GM18520 (cell line): ENCODE measurements around the gene HES6.

ENCODE experiments used
- ATAC-seq: cut with Tn5 transposase; IDR thresholded peaks from one replicate; pipeline ENCODE4 v1.9.1; 2021; ENCODE audit not compliant: unreplicated experiment

HES6 gene

DNA sequence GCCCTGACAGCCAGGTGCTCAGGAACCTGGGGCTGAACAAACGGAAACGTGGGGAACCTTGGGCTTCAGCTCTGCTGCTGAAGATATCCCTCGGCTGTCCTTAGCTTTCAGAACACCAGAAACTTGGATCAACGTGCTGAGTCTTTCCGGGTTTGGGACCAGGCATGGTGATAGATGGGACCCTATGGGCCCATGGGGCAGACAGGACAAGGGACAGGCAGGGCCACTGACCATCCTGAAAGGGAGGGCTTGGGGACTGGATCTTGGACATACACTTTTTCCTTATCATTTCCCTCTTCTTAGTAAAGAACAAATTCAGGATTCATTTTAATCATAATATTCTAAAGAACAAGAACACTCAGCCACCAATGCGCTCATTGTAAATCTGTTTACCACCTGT is 16.3 kb upstream of the HES6 start:
- ATAC-seq, result no peak

GRCh38 chr2:238255636-238256035 is 15.8 kb upstream of the HES6 start:
- ATAC-seq, result no peak

DNA sequence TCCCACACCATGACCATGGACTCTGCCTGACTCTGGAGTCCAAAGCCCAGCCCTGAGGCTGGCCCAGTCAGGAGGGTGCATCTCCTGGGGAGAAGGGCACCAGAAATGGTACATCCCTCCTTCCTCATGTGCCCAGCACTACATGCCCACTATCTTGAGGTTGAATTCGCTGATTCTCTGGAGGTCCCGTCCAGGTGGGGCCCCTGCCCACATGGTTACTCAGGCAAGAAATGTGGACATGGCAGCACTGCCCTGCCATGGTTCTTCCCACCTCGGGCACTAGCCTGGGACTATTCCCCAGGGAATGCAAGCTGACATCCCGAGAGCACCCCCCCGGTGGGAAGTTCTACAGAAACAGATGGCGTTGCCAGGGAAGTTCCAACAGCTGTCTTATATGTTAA is 15.3 kb upstream of the HES6 start:
- no peak for ATAC-seq

DNA sequence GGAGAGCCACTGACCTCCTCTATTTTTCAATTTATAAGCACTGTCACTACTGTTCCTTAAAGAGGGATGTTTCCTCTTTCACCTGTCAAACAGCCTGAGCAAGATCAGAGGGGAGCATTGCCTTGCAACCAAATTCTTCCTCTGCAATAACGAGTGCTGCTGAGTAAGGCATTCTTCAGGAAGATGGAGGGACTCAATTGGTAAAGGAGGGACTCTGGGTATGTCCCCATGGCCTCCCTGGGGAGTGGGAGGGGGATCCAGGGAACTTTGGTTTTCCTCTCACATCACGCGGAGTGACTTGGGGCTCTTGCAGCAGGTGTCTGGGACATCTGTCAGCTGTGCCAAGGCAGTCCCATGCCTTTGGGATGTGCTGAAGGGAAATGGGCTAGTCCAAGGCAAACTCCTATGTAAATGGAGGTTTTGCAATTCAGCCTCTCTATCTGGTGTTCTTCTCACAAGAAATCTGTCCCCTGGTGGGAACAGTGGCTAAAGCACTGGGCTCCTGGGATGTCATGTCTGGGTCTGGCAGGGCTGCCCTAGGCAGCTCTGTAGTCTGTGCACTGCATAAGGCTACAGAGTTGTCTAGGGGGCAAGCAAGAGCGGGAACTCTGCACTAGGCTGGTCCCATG is 14.4 kb upstream of the HES6 start:
- no peak for ATAC-seq

DNA sequence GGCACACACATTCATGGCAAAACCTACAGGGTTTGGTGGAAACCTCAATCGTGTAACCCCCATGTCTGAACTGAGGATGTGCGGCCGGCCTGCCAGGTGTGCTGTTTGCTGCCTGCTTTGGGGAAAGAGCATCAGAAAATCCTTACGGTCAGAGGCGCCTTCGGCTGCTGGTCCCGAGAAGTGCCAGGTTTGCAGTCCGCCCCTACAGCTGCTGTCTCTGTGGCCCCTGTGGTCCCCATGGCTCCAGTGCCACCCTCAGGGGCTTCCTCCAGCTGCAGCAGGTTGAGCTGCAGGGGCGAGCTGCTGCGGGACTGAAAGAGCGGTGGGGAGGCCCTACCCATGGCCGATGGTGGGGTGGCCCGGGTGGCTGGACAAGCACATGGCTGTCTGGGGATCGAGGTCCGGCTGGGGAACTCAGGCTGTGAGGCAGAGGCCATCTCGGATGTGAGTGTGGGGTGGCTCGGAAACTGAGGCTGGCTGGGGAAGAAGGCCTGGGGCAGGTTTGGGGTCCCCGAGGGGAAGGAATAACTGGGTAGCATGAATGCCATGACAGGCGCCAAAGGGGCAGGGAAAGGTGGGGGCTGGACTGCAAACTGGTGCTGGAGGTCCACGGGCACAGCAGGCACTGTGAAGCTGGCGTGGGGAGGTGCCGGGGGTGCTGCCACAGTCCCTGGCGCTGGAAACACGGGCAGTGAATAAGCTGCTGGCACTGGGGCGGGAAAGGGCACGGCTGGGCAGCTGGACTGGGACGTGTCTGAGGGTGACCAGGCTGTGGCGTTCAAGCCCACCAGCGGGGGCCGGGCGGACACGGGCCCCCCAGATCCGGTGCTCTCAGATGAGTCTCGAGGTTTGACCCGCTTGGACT is 13.2 kb upstream of the HES6 start:
- no peak for ATAC-seq

- ATAC-seq, result no peak
Measured at GRCh38 chr2:238251986-238252385, 12.1 kb upstream of the HES6 start.

DNA sequence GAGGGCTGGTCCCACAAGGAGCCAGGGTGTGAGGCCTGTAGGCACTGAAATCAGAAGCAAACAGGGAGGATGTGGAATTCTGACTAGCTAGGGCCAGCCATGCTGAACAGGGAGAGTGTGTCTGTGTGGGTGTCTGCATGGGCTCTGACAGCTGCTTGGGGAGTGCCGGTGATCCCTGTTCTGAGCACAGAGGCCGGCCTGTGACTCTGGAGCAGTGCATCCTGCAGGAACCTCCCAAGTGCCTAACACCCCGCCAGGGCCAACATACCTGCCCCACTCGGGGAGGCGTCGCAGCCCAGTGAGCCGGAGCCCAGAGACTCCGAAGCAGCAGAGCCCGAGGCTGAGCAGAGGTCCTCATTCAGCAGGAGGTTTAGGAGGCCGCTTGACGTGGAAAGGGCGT is 11.5 kb upstream of the HES6 start:
- no peak for ATAC-seq

DNA sequence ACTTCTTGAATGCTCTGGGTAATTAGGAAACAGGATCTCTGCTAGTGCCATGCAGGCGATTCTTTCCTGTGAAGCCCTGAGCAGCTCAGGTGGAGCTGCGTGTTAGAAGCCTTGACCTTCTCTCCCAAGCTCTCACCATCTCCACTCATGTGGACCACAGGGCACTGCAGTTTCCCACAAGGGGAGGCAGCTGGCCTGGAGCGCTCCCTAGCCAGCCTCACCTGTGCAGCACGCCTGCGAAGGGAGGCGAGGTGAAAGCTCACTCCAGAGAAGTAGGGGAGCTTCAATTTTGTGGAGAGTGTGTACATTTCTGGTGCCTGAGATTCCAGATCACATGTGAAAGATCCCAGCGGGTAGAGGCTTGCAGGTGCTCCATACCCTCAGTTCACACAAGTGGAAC is 11.1 kb upstream of the HES6 start:
- ATAC-seq, result no peak

- no peak for ATAC-seq
Measured at GRCh38 chr2:238247841-238248453, 8.1 kb upstream of the HES6 start.

GRCh38 chr2:238247002-238247822 is 7.4 kb upstream of the HES6 start:
- no peak for ATAC-seq

DNA sequence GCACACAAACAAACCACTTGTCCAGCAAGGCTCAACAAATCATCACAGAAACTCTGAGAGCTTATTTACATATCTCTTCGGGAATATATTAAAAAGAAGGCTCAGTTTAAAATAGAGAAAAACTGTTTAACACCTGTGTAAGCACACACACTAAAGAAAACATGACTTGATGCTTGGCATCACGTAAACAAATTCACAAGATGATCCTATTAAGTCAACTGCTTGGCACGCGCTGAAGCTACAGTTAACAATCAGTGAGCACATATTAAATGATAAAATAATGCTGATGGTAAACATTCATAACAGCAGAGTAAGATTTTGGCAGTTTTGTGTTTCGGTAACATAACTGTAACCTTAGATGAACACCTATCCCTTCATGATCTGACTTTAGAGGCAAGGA is 4.3 kb upstream of the HES6 start:
- no peak for ATAC-seq

DNA sequence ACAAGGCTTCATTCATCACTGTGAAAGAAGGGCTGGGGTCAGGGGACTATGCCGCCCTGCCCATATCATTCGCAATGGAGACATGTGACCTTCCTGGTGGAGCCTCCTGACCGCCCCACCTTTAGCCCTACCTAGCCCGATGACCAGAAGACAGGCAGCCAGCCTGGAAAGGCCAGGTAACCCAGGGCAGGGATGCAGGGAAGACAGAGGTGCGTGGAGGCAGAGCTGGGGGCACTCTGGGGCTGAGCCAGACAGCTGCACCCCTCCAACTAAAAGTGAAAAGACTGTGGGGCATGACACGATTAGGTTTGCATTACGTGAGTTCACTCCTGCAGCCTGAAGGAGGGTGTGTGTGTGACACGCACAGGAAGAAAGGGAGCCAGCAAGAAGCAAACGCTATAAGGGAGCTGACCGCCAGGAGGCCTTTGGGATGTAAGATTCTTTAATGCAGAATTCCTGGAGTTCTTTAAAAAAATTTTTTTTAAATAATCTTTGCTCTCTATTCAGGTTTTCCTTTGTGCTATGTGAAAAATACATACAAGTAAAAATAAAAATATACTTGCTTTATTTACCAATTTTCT is 3.7 kb upstream of the HES6 start:
- no peak for ATAC-seq

- no peak for ATAC-seq
Measured at GRCh38 chr2:238242731-238243495, 3.1 kb upstream of the HES6 start.

DNA sequence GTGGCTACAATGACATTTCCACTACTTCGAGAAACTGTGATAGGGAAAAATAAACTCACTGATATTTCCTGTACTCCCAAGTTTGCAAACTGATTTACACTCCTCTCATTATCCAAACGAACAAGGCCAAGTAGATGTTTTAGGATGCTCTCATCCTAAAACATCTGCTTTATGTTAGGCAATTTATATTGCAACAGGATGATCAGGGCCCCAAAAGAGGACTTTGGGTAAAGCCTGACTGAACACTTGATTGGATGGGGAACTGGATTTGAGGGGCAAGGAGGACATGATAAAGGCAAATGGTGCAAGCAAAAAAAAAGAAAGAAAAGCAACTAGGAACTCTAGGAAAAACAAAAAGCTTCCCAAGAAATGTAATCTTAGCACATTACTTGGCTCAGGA is 2.1 kb upstream of the HES6 start:
- ATAC-seq, result no peak

DNA sequence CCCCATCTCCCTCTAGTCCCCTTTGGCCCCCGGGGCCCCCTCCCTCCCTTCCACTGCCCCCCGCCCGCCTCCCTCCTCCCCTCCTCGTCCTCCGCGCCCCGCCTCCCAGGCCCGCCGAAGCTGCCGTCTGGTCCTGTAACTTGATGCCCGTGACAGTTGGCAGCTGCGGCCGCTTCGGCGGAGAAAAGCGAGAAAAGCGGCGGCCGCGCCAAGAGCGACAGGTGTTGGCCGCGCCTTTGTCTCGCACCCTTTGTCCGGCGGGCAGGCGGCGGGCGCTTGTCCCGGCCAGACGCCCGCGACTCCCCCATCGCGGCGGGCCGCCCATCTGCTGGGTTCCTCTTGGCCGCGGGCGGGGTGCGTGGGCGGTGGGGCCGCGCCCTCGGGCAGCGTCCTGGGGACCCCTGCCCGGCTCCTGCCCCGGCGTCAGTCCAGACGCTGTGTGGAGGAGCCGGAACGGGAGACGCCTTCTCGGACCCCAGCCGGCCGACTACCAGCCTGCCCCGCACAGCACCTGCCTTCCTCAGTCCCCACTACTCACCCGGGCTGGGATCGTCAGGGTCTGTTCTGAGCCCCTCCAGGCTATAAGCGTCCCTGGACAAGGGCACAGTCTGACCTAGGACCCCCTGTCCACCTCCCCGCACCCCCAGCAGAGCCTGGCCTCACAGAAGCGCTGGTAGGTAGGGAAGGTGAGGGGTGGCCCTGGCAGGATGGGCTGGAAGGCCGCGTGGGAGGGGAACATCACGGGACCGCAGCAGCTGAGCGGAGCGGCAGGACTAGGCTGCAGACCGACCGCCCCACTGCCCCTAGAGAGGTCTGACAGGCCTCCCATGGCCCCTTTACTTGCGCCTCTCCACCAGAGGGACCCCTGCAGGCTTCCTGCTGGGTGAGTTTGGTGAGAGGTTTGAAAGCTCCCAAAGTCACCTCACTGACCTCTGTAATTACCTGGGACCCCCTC is 1.2 kb upstream of the HES6 start:
- ATAC-seq, result no peak

DNA sequence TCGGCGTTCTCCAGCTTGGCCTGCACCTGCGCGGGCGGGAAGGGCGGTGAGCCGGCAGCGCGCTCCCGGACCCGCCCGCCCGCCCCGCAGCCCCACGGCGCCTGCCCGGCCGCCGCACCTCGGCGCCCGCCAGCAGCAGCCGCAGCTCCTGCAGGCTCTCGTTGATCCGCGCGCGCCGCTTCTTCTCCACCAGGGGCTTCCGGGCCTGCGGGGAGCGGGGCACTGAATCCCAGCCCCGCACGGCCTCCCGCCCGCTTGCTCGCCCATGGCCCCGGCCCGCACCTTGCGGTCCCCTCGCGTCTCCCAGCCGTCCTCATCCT is 335 bp downstream of the HES6 start:
- ATAC-seq, result no peak

DNA sequence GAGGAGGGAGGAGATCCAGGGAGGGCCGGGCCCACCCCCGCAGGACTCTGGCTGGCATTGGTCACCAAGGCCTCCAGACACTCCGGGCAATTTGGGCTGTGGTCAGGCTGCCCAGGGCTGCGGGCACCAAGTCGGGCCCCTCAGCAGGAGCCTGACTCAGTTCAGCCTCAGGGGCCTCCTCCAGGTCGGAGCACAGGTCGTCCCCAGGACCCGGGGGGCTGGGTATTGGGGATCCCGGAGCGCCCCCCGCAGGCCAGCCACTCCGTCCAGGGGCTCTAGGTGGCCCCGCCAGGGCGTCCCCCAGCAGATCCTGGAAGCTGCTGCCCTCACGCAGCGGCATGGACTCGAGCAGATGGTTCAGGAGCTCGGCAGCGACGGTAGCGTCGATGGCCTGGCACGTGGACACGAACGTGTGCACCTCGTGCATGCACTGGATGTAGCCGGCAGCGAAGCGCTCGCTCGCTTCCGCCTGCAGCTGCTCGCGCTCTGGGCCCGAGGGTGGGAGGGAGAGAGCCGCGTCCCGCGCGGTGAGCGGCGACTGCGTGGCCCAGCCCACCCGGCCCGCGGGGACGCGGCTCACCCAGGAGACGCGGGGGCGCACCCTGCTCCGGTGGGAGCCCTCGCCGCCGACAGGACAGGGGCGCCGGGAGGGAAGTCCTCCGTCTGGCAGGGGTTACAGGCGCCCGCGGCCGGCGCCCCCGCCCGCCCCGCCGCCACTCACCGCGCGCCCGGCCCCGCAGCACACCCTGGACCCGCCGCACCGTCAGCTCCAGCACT is 884 bp downstream of the HES6 start:
- ATAC-seq, result no peak

DNA sequence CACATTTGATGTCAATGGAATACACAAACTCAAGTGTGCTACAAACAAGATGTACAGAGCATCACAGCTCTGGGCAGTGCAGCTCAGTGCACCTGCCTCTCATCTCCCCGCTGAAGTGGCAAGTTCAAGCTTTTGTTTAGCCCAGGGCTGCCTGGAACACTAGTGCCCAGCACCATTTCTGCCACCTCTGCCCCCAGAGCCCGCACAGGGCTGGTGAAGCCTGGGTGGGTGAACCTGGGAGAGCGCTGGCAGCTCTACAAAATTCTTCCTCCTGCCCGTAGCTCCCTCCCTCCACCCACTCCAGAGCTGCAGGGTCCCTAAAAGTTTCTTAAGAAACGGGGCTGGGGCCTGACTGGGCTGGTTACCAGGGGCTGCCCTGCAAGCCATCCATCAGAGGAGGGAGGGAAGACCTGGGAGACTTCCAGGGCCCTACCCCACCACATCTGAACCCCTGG is 1.5 kb downstream of the HES6 start:
- no peak for ATAC-seq
